ENCODE data around the gene STARD5.

Gene STARD5

GRCh38 chr15:81297603-81298575 lies 26.1 kb downstream of the STARD5 start:
- peak overlapping the region; percentile 73 for H3K4me3 ChIP-seq (ENCODE audit: low read length)
- TF ChIP-seq ZNF274 (IDR thresholded peaks at IDR 0.05; ENCODE audit: low read depth, low read length) = no peak

GRCh38 chr15:81297147-81297572 lies 26.8 kb downstream of the STARD5 start:
- TF ChIP-seq ZNF274 (IDR thresholded peaks at IDR 0.05; ENCODE audit: low read depth, low read length) = no peak
- peak overlapping the region; percentile 73 for H3K4me3 ChIP-seq (ENCODE audit: low read length)

- peak overlapping the region; percentile 73; the same call in 1 of the 2 replicates for H3K4me3 ChIP-seq (ENCODE audit: low read length)
- no peak for TF ChIP-seq ZNF274 (IDR thresholded peaks at IDR 0.05; ENCODE audit: low read depth, low read length)
Measured at GRCh38 chr15:81296673-81297072, 27.3 kb downstream of the STARD5 start.

GRCh38 chr15:81296186-81296585 lies 27.8 kb downstream of the STARD5 start:
- H3K4me3 ChIP-seq (ENCODE audit: low read length) = peak overlapping the region; percentile 50; the same call in 1 of the 2 replicates
- no peak for TF ChIP-seq ZNF274 (IDR thresholded peaks at IDR 0.05; ENCODE audit: low read depth, low read length)

DNA sequence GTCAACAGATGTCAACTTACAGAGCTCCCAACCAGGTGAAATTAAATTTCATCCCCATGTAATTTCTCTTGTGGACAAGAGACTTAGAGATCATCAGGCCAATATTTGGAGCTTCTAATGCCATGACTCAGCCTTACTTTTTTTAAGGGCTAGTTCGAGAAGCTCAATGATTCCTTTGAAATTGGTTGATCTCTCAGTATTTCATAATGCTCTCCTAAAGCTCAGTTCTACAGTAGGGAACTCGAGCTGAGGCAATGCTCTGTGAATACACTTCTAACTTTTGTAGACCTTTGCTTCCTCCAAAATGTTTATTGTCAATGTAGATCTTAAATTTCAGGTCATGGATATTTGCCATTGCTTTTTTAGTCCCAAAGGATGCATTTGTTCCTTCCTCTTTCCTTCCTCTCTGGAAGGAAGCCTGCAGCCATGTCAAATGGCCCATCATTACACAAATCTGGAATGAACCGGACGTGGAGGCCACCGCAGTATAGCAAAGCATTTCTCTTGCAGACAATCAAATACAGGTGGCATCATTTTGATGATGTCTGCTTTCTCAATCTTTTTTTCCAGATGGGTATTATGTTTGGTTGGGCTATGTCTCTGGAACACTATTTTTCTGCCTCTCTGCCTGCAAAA lies 28.3 kb downstream of the STARD5 start:
- peak overlapping the region; percentile 50; the same call in 1 of the 2 replicates for H3K4me3 ChIP-seq (ENCODE audit: low read length)
- no peak for TF ChIP-seq ZNF274 (IDR thresholded peaks at IDR 0.05; ENCODE audit: low read depth, low read length)

DNA sequence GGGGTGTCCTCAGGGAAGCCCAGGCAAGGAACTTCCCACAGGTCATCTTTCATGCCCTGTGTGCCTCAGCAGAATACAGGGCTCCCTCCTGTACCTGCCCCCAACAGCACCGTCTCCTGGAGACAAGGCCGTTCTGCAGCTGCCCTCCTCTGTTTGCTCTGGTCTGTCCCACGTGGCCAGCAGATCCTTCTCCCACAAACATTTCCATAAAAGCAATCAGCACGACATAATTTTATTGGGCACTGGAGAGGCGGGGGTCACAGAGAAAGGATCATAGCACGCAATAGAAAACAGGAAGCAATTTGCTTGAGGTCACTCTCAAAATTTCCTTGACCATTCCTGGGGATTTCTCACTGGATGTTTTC lies 29.4 kb downstream of the STARD5 start:
- TF ChIP-seq ZNF274 (IDR thresholded peaks at IDR 0.05; ENCODE audit: low read depth, low read length) = no peak
- peak overlapping the region; percentile 21; the same call in 1 of the 2 replicates for H3K4me3 ChIP-seq (ENCODE audit: low read length)

DNA sequence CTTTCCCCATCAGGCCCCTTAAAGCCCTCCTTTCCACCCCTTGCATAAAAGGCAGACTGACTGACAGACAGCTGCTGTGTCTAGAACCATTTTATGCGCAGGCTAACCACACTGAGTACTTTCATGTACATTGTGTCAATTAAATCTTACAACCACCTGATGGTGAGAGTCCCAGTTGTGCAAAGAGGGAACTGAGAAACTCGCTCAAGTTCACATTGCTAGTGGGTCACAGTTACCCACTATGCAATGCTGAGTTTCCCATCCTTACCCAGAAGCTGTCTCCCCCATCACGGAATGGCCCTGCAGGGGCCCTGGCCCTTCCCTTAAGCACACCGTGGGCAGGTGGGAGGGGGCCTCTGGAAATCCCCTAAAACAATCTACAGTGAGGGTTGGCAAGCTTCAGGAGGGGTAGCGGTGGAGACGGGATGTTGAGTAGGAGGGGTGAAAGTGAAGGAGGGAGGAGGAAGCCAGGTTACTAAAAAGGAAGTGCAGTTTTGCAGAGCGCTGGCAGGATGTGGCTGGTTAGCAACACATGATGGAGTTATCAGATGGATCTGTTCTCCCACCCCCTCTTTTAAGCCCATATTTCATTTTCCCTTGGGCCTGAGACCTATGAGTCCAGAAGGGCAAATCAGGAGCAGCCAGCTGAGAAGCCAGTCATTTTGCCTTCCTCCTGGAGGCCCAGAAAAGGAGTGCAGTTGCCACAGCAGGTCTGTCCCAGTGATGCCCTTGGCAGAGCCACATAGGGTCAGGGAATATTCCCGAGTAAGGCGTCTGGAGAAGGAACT lies 30.0 kb downstream of the STARD5 start:
- peak overlapping the region; percentile 70; the same call in 1 of the 2 replicates for H3K4me3 ChIP-seq (ENCODE audit: low read length)
- no peak for TF ChIP-seq ZNF274 (IDR thresholded peaks at IDR 0.05; ENCODE audit: low read depth, low read length)

DNA sequence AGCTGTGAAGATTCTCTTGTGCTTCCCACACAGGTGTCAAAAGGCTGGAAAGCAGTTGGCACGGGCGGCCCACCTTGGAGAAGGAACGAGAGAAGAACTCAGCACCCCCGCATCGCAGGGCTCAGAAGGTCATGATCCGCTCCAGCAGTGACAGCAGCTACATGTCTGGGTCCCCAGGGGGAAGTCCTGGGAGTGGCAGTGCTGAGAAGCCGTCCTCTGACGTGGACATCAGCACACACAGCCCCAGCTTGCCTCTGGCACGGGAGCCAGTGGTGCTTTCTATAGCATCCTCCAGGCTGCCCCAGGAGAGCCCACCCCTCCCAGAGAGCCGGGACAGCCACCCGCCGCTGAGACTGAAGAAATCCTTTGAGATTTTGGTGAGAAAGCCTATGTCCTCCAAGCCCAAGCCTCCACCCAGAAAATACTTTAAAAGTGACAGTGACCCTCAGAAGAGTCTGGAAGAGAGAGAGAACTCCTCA lies 31.4 kb downstream of the STARD5 start:
- H3K4me3 ChIP-seq (ENCODE audit: low read length) = peak overlapping the region; percentile 70; the same call in 1 of the 2 replicates
- TF ChIP-seq ZNF274 (IDR thresholded peaks at IDR 0.05; ENCODE audit: low read depth, low read length) = no peak

GRCh38 chr15:81291916-81292522 lies 31.9 kb downstream of the STARD5 start:
- H3K4me3 ChIP-seq (ENCODE audit: low read length) = peak overlapping the region; percentile 16; the same call in 1 of the 2 replicates
- TF ChIP-seq ZNF274 (IDR thresholded peaks at IDR 0.05; ENCODE audit: low read depth, low read length) = no peak

- no peak overlapping the region for H3K4me3 ChIP-seq (ENCODE audit: low read length)
- TF ChIP-seq ZNF274 (IDR thresholded peaks at IDR 0.05; ENCODE audit: low read depth, low read length) = no peak
Measured at GRCh38 chr15:81289910-81290309, 34.0 kb downstream of the STARD5 start.

DNA sequence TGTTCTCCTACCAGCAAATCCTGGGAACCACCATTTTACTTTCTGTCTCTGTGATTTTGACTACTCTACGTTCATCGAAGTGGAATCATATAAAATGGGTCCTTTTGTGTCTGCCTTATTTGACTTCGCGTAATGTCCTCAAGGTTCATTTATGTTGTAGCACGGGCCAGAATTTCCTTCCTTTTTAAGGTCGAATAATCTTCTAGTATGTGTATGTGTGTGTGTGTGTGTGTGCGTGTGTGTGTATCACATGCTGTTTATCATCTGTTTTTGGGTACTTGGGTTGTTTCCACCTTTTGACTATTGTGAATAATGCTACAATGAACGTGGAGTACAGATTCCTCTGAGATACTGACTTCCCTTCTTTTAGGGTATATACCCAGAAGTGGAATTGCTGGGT lies 35.3 kb downstream of the STARD5 start:
- no peak overlapping the region for H3K4me3 ChIP-seq (ENCODE audit: low read length)
- no peak for TF ChIP-seq ZNF274 (IDR thresholded peaks at IDR 0.05; ENCODE audit: low read depth, low read length)

DNA sequence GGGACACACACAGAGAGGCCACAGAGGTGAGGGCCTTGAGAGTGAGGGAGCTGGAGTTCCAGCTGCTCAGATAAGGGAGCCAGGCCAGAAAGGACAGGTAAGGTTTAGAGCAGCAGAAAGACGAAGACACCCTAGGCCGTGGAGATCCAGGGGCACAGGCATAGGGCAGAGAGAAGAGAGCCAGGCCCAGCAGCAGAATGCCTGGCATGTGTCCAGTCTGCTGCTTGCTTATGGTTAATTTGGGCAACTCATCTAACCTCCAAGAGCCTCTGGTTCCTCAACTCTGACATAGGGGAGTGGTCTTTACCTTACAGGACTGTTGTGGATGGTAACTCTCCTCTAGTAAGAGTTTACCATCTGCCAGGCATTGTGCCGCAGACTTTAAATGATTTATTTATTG lies 35.9 kb downstream of the STARD5 start:
- TF ChIP-seq ZNF274 (IDR thresholded peaks at IDR 0.05; ENCODE audit: low read depth, low read length) = no peak
- H3K4me3 ChIP-seq (ENCODE audit: low read length) = no peak overlapping the region

GRCh38 chr15:81286621-81287121 lies 37.3 kb downstream of the STARD5 start:
- H3K4me3 ChIP-seq (ENCODE audit: low read length) = no peak overlapping the region
- TF ChIP-seq ZNF274 (IDR thresholded peaks at IDR 0.05; ENCODE audit: low read depth, low read length) = no peak
